Loucy (cell line): ENCODE measurements around the gene FGFRL1.
"Not testable (repeated sequence)": the region's sequence is repeated elsewhere in the genome, so short reads cannot be mapped to it uniquely, and the experiment has no call there.

Source experiments
- H2AFZ ChIP-seq: fragments of 200-600 bp; sonication (generic); 2 replicates; pipeline ENCODE4 v1.6.0; 2016; ENCODE audit warnings: antibody characterized with exemption, mild to moderate bottlenecking, low read length, moderate library complexity
- H3F3A ChIP-seq: fragments of 200-600 bp; 2 replicates; pipeline ENCODE4 v1.6.0; 2016; ENCODE audit warnings: antibody characterized with exemption, low read depth, mild to moderate bottlenecking
- H3K27me3 ChIP-seq: fragments of 200-600 bp; sonication (generic); 2 replicates; pipeline ENCODE4 v1.6.1; 2014; ENCODE audit warnings: low read length, mild to moderate bottlenecking; ENCODE audit not compliant: insufficient read depth, poor library complexity, severe bottlenecking
- H3K36me3 ChIP-seq: fragments of 200-600 bp; sonication (generic); 2 replicates; pipeline ENCODE4 v1.6.1; 2016; ENCODE audit warnings: low read length; ENCODE audit not compliant: insufficient read depth
- H3K4me1 ChIP-seq: fragments of 200-600 bp; sonication (generic); 2 replicates; pipeline ENCODE4 v1.5.1; 2014; ENCODE audit warnings: low read length, mild to moderate bottlenecking; ENCODE audit not compliant: insufficient read depth, poor library complexity, severe bottlenecking
- H3K4me2 ChIP-seq: fragments of 200-600 bp; sonication (generic); 2 replicates; pipeline ENCODE4 v1.6.0; 2014; ENCODE audit warnings: antibody characterized with exemption, low read length, low read depth, mild to moderate bottlenecking; ENCODE audit not compliant: poor library complexity, severe bottlenecking
- H3K4me3 ChIP-seq: fragments of 200-600 bp; sonication (generic); 2 replicates; pipeline ENCODE4 v1.5.1; 2014; ENCODE audit warnings: low read length, mild to moderate bottlenecking, mixed read lengths; ENCODE audit not compliant: poor library complexity, severe bottlenecking
- H3K79me2 ChIP-seq: fragments of 200-600 bp; sonication (generic); 2 replicates; pipeline ENCODE4 v1.6.1; 2014; ENCODE audit warnings: low read length; ENCODE audit not compliant: insufficient read depth
- H3K9ac ChIP-seq: fragments of 200-600 bp; sonication (generic); 2 replicates; pipeline ENCODE4 v1.6.0; 2014; ENCODE audit warnings: mild to moderate bottlenecking, low read depth, low read length, moderate library complexity; ENCODE audit not compliant: poor library complexity, severe bottlenecking
- H3K9me2 ChIP-seq: fragments of 200-600 bp; sonication (generic); replicated peaks from 2 replicates; pipeline ENCODE4 v1.6.1; 2016; ENCODE audit warnings: low read depth, low read length, mixed read lengths
- H3K9me3 ChIP-seq: fragments of 200-600 bp; sonication (generic); 2 replicates; pipeline ENCODE4 v1.6.1; 2014; ENCODE audit warnings: mild to moderate bottlenecking, antibody characterized with exemption, low read length, low read depth; ENCODE audit not compliant: insufficient read depth
- H4K20me1 ChIP-seq: fragments of 200-600 bp; sonication (generic); 2 replicates; pipeline ENCODE4 v1.6.0; 2014; ENCODE audit warnings: antibody characterized with exemption, low read length, mild to moderate bottlenecking; ENCODE audit not compliant: insufficient read depth, poor library complexity, severe bottlenecking
- CTCF ChIP-seq: fragments of 200-600 bp; sonication (generic); conservative IDR thresholded peaks from 2 replicates; pipeline ENCODE4 v1.5.1; 2014; ENCODE audit warnings: mild to moderate bottlenecking, antibody characterized with exemption, low read length
- EZH2phosphoT487 ChIP-seq: fragments of 200-600 bp; IDR thresholded peaks from 2 replicates; pipeline ENCODE4 v1.6.1; 2018; ENCODE audit warnings: antibody characterized with exemption, mild to moderate bottlenecking, moderate library complexity, borderline replicate concordance

Gene FGFRL1

DNA sequence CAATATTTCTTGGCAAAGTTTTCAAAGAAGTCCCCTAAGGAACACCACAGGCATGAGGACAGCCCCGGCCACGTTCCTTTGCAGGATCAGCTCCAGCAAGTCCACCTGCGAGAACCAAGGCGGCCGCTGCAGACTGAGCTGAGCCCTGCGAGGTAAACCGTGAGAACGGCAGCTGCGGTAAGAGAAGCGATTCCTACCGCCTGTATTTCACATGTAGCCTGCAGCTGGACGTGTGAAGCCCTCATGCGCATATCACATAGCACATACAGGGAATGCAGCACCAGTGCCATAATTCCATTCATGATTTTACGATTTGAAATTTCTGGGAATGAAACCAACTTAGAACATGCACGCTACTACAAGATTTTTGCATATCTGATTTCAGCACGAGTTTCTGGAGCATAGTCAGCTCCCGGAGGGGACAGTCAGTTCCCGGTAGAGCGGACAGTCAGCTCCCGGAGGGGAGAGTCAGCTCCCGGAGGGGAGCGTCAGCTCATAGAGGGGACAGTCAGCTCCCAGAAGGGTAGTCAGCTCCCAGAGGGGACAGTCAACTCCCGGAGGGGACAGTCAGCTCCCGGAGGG lies 41.7 kb downstream of the FGFRL1 start:
- Histone ChIP-seq H3K4me3 (no peak overlapping the region), H3K9me3 (peaks cover 10% of the 10 kb centered on the region; the same call in 1 of the 2 replicates), H3K27me3 (no peaks in the 10 kb centered on the region), H3K4me2 (no peak overlapping the region), H3K36me3 (no peaks in the 10 kb centered on the region), H4K20me1 (no peaks in the 10 kb centered on the region), H3K79me2 (no peaks in the 10 kb centered on the region), H3F3A (no peaks in the 10 kb centered on the region), H3K4me1 (no peaks in the 10 kb centered on the region), H3K9me2 (no peaks in the 10 kb centered on the region), H3K9ac (no peak overlapping the region), H2AFZ (no peak overlapping the region)
- no peak for TF ChIP-seq CTCF
- TF ChIP-seq EZH2phosphoT487: no peak

GRCh38 chr4:1053891-1054290 lies 42.5 kb downstream of the FGFRL1 start:
- H3K27me3 ChIP-seq, H3K4me3 ChIP-seq, H3K9ac ChIP-seq, H3F3A ChIP-seq, H3K9me3 ChIP-seq, H4K20me1 ChIP-seq, H3K79me2 ChIP-seq, H2AFZ ChIP-seq, H3K4me1 ChIP-seq, H3K36me3 ChIP-seq, H3K9me2 ChIP-seq, H3K4me2 ChIP-seq: not testable (repeated sequence)

GRCh38 chr4:1054696-1055242 lies 43.3 kb downstream of the FGFRL1 start:
- not testable (repeated sequence) for H4K20me1 ChIP-seq

DNA sequence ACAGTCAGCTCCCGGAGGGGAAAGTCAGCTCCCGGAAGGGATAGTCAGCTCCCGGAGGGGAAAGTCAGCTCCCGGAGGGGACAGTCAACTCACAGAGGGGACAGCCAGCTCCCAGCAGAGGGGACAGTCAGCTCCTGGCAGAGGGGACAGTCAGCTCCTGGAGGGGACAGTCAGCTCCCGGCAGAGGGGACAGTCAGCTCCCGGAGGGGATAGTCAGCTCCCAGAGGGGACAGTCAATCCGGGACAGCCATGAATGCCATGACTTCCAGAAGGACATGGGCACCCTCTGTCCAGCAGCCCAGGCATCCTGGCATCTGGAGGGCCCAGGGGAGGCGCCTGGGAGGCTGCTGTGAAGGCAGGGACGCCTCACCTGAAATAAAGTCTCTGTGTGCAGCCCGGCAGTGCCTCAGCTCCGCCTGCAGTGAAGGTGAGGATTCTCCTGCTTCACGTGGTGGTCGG lies 43.8 kb downstream of the FGFRL1 start:
- H3F3A ChIP-seq, H2AFZ ChIP-seq, H3K9me3 ChIP-seq, H3K4me3 ChIP-seq, H3K4me1 ChIP-seq, H3K27me3 ChIP-seq, H4K20me1 ChIP-seq, H3K9ac ChIP-seq, H3K36me3 ChIP-seq, H3K9me2 ChIP-seq, H3K79me2 ChIP-seq, H3K4me2 ChIP-seq: not testable (repeated sequence)

More at GRCh38 chr4:1054696-1055242, 43.3 kb downstream of the FGFRL1 start:
- H3K79me2 ChIP-seq, H3K4me3 ChIP-seq, H3K9ac ChIP-seq, H3K4me2 ChIP-seq, H3K4me1 ChIP-seq, H2AFZ ChIP-seq, H3K36me3 ChIP-seq, H3K27me3 ChIP-seq, H3K9me2 ChIP-seq, H3F3A ChIP-seq, H3K9me3 ChIP-seq: not testable (repeated sequence)
